ENCODE data around the gene PDGFB.

Gene PDGFB

GRCh38 chr22:39182478-39183030, 62.2 kb downstream of the PDGFB start:
- Histone ChIP-seq H3K9ac (ENCODE audit: low read depth, low read length) (no peak overlapping the region), H3K9me3 (ENCODE audit: insufficient read depth, low read depth, low read length) (peaks cover 6% of the 10 kb centered on the region; the same call in 1 of the 2 replicates), H3K27me3 (ENCODE audit: insufficient read depth, low read length) (no peaks in the 10 kb centered on the region), H3K4me3 (ENCODE audit: low read length) (no peak overlapping the region), H3K27ac (ENCODE audit: low read depth, low read length) (no peak overlapping the region), H3K36me3 (ENCODE audit: insufficient read depth, low read length) (no peaks in the 10 kb centered on the region), H3K4me1 (ENCODE audit: insufficient read depth, low read length) (no peaks in the 10 kb centered on the region)
- 82% methylated on average over 6 of the region's 6 CpGs for WGBS

- peaks cover 4% of the 10 kb centered on the region for H3K4me1 ChIP-seq (ENCODE audit: insufficient read depth, low read length)
- 92% methylated on average over 5 of the region's 5 CpGs for WGBS
- H3K9ac ChIP-seq (ENCODE audit: low read depth, low read length): no peak overlapping the region
- peaks cover 6% of the 10 kb centered on the region; the same call in 1 of the 2 replicates for H3K9me3 ChIP-seq (ENCODE audit: insufficient read depth, low read depth, low read length)
- no peaks in the 10 kb centered on the region for H3K27me3 ChIP-seq (ENCODE audit: insufficient read depth, low read length)
- no peak overlapping the region for H3K27ac ChIP-seq (ENCODE audit: low read depth, low read length)
- no peaks in the 10 kb centered on the region for H3K36me3 ChIP-seq (ENCODE audit: insufficient read depth, low read length)
- H3K4me3 ChIP-seq (ENCODE audit: low read length): no peak overlapping the region
Observed at GRCh38 chr22:39181778-39182177, 63.0 kb downstream of the PDGFB start.

- H3K27ac ChIP-seq (ENCODE audit: low read depth, low read length): no peak overlapping the region
- H3K36me3 ChIP-seq (ENCODE audit: insufficient read depth, low read length): no peaks in the 10 kb centered on the region
- WGBS: 97% methylated on average over 8 of the region's 8 CpGs
- H3K27me3 ChIP-seq (ENCODE audit: insufficient read depth, low read length): no peaks in the 10 kb centered on the region
- H3K4me1 ChIP-seq (ENCODE audit: insufficient read depth, low read length): peaks cover 8% of the 10 kb centered on the region
- no peak overlapping the region for H3K4me3 ChIP-seq (ENCODE audit: low read length)
- H3K9ac ChIP-seq (ENCODE audit: low read depth, low read length): no peak overlapping the region
- H3K9me3 ChIP-seq (ENCODE audit: insufficient read depth, low read depth, low read length): peaks cover 4% of the 10 kb centered on the region; the same call in 1 of the 2 replicates
Observed at GRCh38 chr22:39181356-39181755, 63.4 kb downstream of the PDGFB start.

- Histone ChIP-seq H3K36me3 (ENCODE audit: insufficient read depth, low read length) (no peaks in the 10 kb centered on the region), H3K27me3 (ENCODE audit: insufficient read depth, low read length) (no peaks in the 10 kb centered on the region), H3K4me1 (ENCODE audit: insufficient read depth, low read length) (peaks cover 23% of the 10 kb centered on the region), H3K4me3 (ENCODE audit: low read length) (no peak overlapping the region), H3K9ac (ENCODE audit: low read depth, low read length) (no peak overlapping the region), H3K27ac (ENCODE audit: low read depth, low read length) (peak overlapping the region; percentile 15; the same call in 1 of the 2 replicates), H3K9me3 (ENCODE audit: insufficient read depth, low read depth, low read length) (0 out of 2 replicates have a peak, but pooled peaks cover 2% of the 10 kb centered on the region)
- WGBS: 61% methylated on average over 21 of the region's 21 CpGs
Observed at GRCh38 chr22:39179841-39180335, 64.9 kb downstream of the PDGFB start.

GRCh38 chr22:39179401-39179827, 65.4 kb downstream of the PDGFB start:
- whole genome bisulfite sequencing: 51% methylated on average over 6 of the region's 6 CpGs
- Histone ChIP-seq H3K36me3 (ENCODE audit: insufficient read depth, low read length) (no peaks in the 10 kb centered on the region), H3K9ac (ENCODE audit: low read depth, low read length) (no peak overlapping the region), H3K27me3 (ENCODE audit: insufficient read depth, low read length) (no peaks in the 10 kb centered on the region), H3K27ac (ENCODE audit: low read depth, low read length) (peak overlapping the region; percentile 15; the same call in 1 of the 2 replicates), H3K4me1 (ENCODE audit: insufficient read depth, low read length) (peaks cover 25% of the 10 kb centered on the region), H3K9me3 (ENCODE audit: insufficient read depth, low read depth, low read length) (0 out of 2 replicates have a peak, but pooled peaks cover 2% of the 10 kb centered on the region), H3K4me3 (ENCODE audit: low read length) (no peak overlapping the region)

- H3K36me3 ChIP-seq (ENCODE audit: insufficient read depth, low read length): no peaks in the 10 kb centered on the region
- H3K4me1 ChIP-seq (ENCODE audit: insufficient read depth, low read length): peaks cover 33% of the 10 kb centered on the region
- no peak overlapping the region for H3K4me3 ChIP-seq (ENCODE audit: low read length)
- H3K27me3 ChIP-seq (ENCODE audit: insufficient read depth, low read length): no peaks in the 10 kb centered on the region
- H3K9ac ChIP-seq (ENCODE audit: low read depth, low read length): no peak overlapping the region
- H3K9me3 ChIP-seq (ENCODE audit: insufficient read depth, low read depth, low read length): 0 out of 2 replicates have a peak, but pooled peaks cover 2% of the 10 kb centered on the region
- WGBS: 94% methylated on average over 19 of the region's 19 CpGs
- H3K27ac ChIP-seq (ENCODE audit: low read depth, low read length): no peak overlapping the region
Observed at GRCh38 chr22:39178206-39179111, 66.3 kb downstream of the PDGFB start.

- Histone ChIP-seq H3K27me3 (ENCODE audit: insufficient read depth, low read length) (no peaks in the 10 kb centered on the region), H3K27ac (ENCODE audit: low read depth, low read length) (no peak overlapping the region), H3K4me1 (ENCODE audit: insufficient read depth, low read length) (peaks cover 38% of the 10 kb centered on the region), H3K9me3 (ENCODE audit: insufficient read depth, low read depth, low read length) (0 out of 2 replicates have a peak, but pooled peaks cover 2% of the 10 kb centered on the region), H3K9ac (ENCODE audit: low read depth, low read length) (no peak overlapping the region), H3K36me3 (ENCODE audit: insufficient read depth, low read length) (no peaks in the 10 kb centered on the region), H3K4me3 (ENCODE audit: low read length) (no peak overlapping the region)
- 89% methylated on average over 9 of the region's 9 CpGs for WGBS
Observed at GRCh38 chr22:39177791-39178190, 67.0 kb downstream of the PDGFB start.

GRCh38 chr22:39177456-39177775, 67.4 kb downstream of the PDGFB start:
- Histone ChIP-seq H3K4me1 (ENCODE audit: insufficient read depth, low read length) (peaks cover 38% of the 10 kb centered on the region), H3K27ac (ENCODE audit: low read depth, low read length) (peak overlapping the region; percentile 95; the same call in 1 of the 2 replicates), H3K36me3 (ENCODE audit: insufficient read depth, low read length) (no peaks in the 10 kb centered on the region), H3K9me3 (ENCODE audit: insufficient read depth, low read depth, low read length) (0 out of 2 replicates have a peak, but pooled peaks cover 2% of the 10 kb centered on the region), H3K4me3 (ENCODE audit: low read length) (no peak overlapping the region), H3K27me3 (ENCODE audit: insufficient read depth, low read length) (no peaks in the 10 kb centered on the region), H3K9ac (ENCODE audit: low read depth, low read length) (no peak overlapping the region)
- 83% methylated on average over 2 of the region's 2 CpGs for WGBS

GRCh38 chr22:39176714-39177455, 67.9 kb downstream of the PDGFB start:
- no peak overlapping the region for H3K4me3 ChIP-seq (ENCODE audit: low read length)
- H3K27me3 ChIP-seq (ENCODE audit: insufficient read depth, low read length): no peaks in the 10 kb centered on the region
- 79% methylated on average over 14 of the region's 14 CpGs for WGBS

GRCh38 chr22:39176143-39176713, 68.6 kb downstream of the PDGFB start:
- H3K27ac ChIP-seq (ENCODE audit: low read depth, low read length): peak overlapping the region; percentile 95
- no peaks in the 10 kb centered on the region for H3K9me3 ChIP-seq (ENCODE audit: insufficient read depth, low read depth, low read length)
- WGBS: 31% methylated on average over 23 of the region's 23 CpGs
- peaks cover 46% of the 10 kb centered on the region for H3K4me1 ChIP-seq (ENCODE audit: insufficient read depth, low read length)
- H3K36me3 ChIP-seq (ENCODE audit: insufficient read depth, low read length): no peaks in the 10 kb centered on the region
- H3K4me3 ChIP-seq (ENCODE audit: low read length): no peak overlapping the region; the same call in 1 of the 2 replicates
- no peaks in the 10 kb centered on the region for H3K27me3 ChIP-seq (ENCODE audit: insufficient read depth, low read length)
- H3K9ac ChIP-seq (ENCODE audit: low read depth, low read length): peak overlapping the region; percentile 59

More at GRCh38 chr22:39176714-39177455, 67.9 kb downstream of the PDGFB start:
- Histone ChIP-seq H3K27ac (ENCODE audit: low read depth, low read length) (peak overlapping the region; percentile 95), H3K4me1 (ENCODE audit: insufficient read depth, low read length) (peaks cover 40% of the 10 kb centered on the region), H3K9me3 (ENCODE audit: insufficient read depth, low read depth, low read length) (no peaks in the 10 kb centered on the region), H3K9ac (ENCODE audit: low read depth, low read length) (peak overlapping the region; percentile 59), H3K36me3 (ENCODE audit: insufficient read depth, low read length) (no peaks in the 10 kb centered on the region)

All from HUES64 (cell line).